Measurements from ENCODE around the gene PAH.

Gene PAH

GRCh38 chr12:102879144-102879763 lies 37.8 kb downstream of the PAH start:
- Histone ChIP-seq H3K4me3 (ENCODE audit: severe bottlenecking) (no peak overlapping the region), H3K27me3 (ENCODE audit: insufficient read depth, poor library complexity, severe bottlenecking) (no peaks in the 10 kb centered on the region), H3K36me3 (ENCODE audit: low read depth) (no peaks in the 10 kb centered on the region), H3K4me1 (ENCODE audit: insufficient read depth, poor library complexity, severe bottlenecking) (no peaks in the 10 kb centered on the region), H3K9me3 (ENCODE audit: severe bottlenecking) (no peaks in the 10 kb centered on the region), H3K27ac (ENCODE audit: poor library complexity, severe bottlenecking) (no peak overlapping the region)
- ATAC-seq (ENCODE audit: low read depth), result peak; percentile 88
- TF ChIP-seq, protein P1, sequence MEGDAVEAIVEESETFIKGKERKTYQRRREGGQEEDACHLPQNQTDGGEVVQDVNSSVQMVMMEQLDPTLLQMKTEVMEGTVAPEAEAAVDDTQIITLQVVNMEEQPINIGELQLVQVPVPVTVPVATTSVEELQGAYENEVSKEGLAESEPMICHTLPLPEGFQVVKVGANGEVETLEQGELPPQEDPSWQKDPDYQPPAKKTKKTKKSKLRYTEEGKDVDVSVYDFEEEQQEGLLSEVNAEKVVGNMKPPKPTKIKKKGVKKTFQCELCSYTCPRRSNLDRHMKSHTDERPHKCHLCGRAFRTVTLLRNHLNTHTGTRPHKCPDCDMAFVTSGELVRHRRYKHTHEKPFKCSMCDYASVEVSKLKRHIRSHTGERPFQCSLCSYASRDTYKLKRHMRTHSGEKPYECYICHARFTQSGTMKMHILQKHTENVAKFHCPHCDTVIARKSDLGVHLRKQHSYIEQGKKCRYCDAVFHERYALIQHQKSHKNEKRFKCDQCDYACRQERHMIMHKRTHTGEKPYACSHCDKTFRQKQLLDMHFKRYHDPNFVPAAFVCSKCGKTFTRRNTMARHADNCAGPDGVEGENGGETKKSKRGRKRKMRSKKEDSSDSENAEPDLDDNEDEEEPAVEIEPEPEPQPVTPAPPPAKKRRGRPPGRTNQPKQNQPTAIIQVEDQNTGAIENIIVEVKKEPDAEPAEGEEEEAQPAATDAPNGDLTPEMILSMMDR (IDR thresholded peaks at IDR 0.05; ENCODE audit: poor library complexity, severe bottlenecking), result peak; percentile 72
- no peak for DNase-seq (ENCODE audit: low spot score)

DNA sequence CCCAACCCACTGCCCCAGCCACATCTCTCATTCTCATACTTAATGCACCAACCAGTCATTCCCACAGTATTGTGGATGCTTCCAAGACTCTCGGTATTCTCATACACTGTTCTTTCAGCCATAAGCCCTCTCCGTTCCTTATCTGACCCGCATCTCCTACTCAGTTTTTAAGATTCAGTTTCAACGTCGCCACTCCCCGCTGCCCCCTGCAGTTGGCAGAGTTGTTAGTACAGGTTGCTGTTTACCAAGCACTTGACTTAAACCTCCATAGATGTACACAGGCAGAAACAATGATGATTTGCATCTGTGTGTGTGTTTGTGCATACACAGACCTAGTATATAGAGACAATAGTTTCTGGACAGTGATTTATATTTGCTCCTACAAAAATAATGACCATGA lies 40.2 kb downstream of the PAH start:
- TF ChIP-seq, protein P1 (IDR thresholded peaks at IDR 0.05; ENCODE audit: poor library complexity, severe bottlenecking), result no peak
- Histone ChIP-seq H3K4me1 (ENCODE audit: insufficient read depth, poor library complexity, severe bottlenecking) (no peaks in the 10 kb centered on the region), H3K36me3 (ENCODE audit: low read depth) (no peaks in the 10 kb centered on the region), H3K27ac (ENCODE audit: poor library complexity, severe bottlenecking) (no peak overlapping the region), H3K9me3 (ENCODE audit: severe bottlenecking) (no peaks in the 10 kb centered on the region), H3K4me3 (ENCODE audit: severe bottlenecking) (no peak overlapping the region), H3K27me3 (ENCODE audit: insufficient read depth, poor library complexity, severe bottlenecking) (no peaks in the 10 kb centered on the region)
- ATAC-seq (ENCODE audit: low read depth) (no peak), DNase-seq (ENCODE audit: low spot score) (no peak)

- no peak for ATAC-seq (ENCODE audit: low read depth)
- no peak overlapping the region for H3K27ac ChIP-seq (ENCODE audit: poor library complexity, severe bottlenecking)
- H3K36me3 ChIP-seq (ENCODE audit: low read depth), result no peaks in the 10 kb centered on the region
These were observed 42.2 kb downstream of the PAH start for GRCh38 chr12:102874819-102875218.

GRCh38 chr12:102873077-102873476 lies 44.0 kb downstream of the PAH start:
- Histone ChIP-seq H3K27ac (ENCODE audit: poor library complexity, severe bottlenecking) (no peak overlapping the region), H3K9me3 (ENCODE audit: severe bottlenecking) (no peaks in the 10 kb centered on the region), H3K4me1 (ENCODE audit: insufficient read depth, poor library complexity, severe bottlenecking) (no peaks in the 10 kb centered on the region), H3K4me3 (ENCODE audit: severe bottlenecking) (no peak overlapping the region), H3K36me3 (ENCODE audit: low read depth) (no peaks in the 10 kb centered on the region), H3K27me3 (ENCODE audit: insufficient read depth, poor library complexity, severe bottlenecking) (no peaks in the 10 kb centered on the region)
- DNase-seq (ENCODE audit: low spot score) (no peak), ATAC-seq (ENCODE audit: low read depth) (no peak)
- TF ChIP-seq, protein P1 (IDR thresholded peaks at IDR 0.05; ENCODE audit: poor library complexity, severe bottlenecking), result no peak

More at GRCh38 chr12:102874819-102875218, 42.2 kb downstream of the PAH start:
- DNase-seq (ENCODE audit: low spot score), result no peak
- no peak overlapping the region for H3K4me3 ChIP-seq (ENCODE audit: severe bottlenecking)
- TF ChIP-seq, protein P1 (IDR thresholded peaks at IDR 0.05; ENCODE audit: poor library complexity, severe bottlenecking), result no peak
- no peaks in the 10 kb centered on the region for H3K4me1 ChIP-seq (ENCODE audit: insufficient read depth, poor library complexity, severe bottlenecking)
- H3K27me3 ChIP-seq (ENCODE audit: insufficient read depth, poor library complexity, severe bottlenecking), result no peaks in the 10 kb centered on the region
- H3K9me3 ChIP-seq (ENCODE audit: severe bottlenecking), result no peaks in the 10 kb centered on the region

DNA sequence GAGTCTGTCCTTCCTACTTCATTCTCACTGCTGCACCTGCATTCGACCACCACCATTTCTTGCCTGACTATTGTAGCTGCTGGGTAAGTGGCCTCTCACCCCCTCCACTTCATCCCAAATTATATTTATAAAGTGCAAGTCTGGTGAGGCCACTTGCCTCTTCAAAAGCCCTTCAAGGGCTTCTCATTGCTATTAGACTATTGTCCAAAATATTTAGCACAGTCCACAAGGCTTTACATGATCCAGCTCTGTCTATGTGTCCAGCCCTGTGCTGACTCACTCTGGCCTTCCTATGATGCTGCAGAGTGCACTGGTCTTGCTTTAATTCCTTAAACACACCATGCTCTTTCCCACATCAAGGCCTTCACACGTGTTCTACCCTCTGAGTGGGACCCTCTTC lies 46.0 kb downstream of the PAH start:
- Histone ChIP-seq H3K27ac (ENCODE audit: poor library complexity, severe bottlenecking) (no peak overlapping the region), H3K4me1 (ENCODE audit: insufficient read depth, poor library complexity, severe bottlenecking) (no peaks in the 10 kb centered on the region), H3K27me3 (ENCODE audit: insufficient read depth, poor library complexity, severe bottlenecking) (no peaks in the 10 kb centered on the region), H3K9me3 (ENCODE audit: severe bottlenecking) (no peaks in the 10 kb centered on the region), H3K4me3 (ENCODE audit: severe bottlenecking) (no peak overlapping the region), H3K36me3 (ENCODE audit: low read depth) (no peaks in the 10 kb centered on the region)
- TF ChIP-seq, protein P1 (IDR thresholded peaks at IDR 0.05; ENCODE audit: poor library complexity, severe bottlenecking), result no peak
- ATAC-seq (ENCODE audit: low read depth), result no peak
- no peak for DNase-seq (ENCODE audit: low spot score)

All from RWPE2 (cell line).